Measurements from ENCODE around the gene WDR18. TPM values are rescaled to one million over a fixed set of nuclear protein-coding genes. Genes with fewer than 3 reads are reported as not detected.

The WDR18 gene
- total RNA-seq, 8 experiments from 2014 or later: 23.8 to 64.7 (median 36.2) TPM

- in situ Hi-C loops (cut with MboI; ENCODE audit: low pct_unique_long_range_greater_than_20kb in 2 of 9, low sequenced_read_pairs in 9 of 9, unreplicated experiment in 9 of 9): no loop called here
- no peak for ATAC-seq (replicated peaks in 6 of 8)
- no peak overlapping the region for H3K4me3 ChIP-seq
- 68 to 100% (median 80%) methylated on average over 1 to 13 of the region's 22 CpGs; no CpG with 5 or more reads in 5 of the 10 experiments for WGBS, 10 experiments
- no peak overlapping the region for H3K27ac ChIP-seq
- H3K4me1 ChIP-seq (replicated peaks in 1 of 2): peaks cover 3 to 6% of the 10 kb centered on the region in 2 donors
These were observed 53.5 kb downstream of the WDR18 start for GRCh38 chr19:1037621-1038064.

GRCh38 chr19:1038978-1039645, 55.0 kb downstream of the WDR18 start:
- Histone ChIP-seq H3K4me3 (peak overlapping the region in 3 of 5 donors; percentile 48 to 57 (median 50)), H3K27ac (no peak overlapping the region), H3K4me1 (replicated peaks in 1 of 2) (peaks cover 3 to 6% of the 10 kb centered on the region in 2 donors)
- in situ Hi-C loops (cut with MboI; ENCODE audit: low pct_unique_long_range_greater_than_20kb in 2 of 9, low sequenced_read_pairs in 9 of 9, unreplicated experiment in 9 of 9): no loop called here
- 25 to 53% (median 39%) methylated on average over 2 to 7 of the region's 22 CpGs; no CpG with 5 or more reads in 4 of the 10 experiments for WGBS, 10 experiments
- no peak for ATAC-seq (replicated peaks in 6 of 8)

- ATAC-seq (replicated peaks in 6 of 8): peak; percentile 57 to 95 (median 92)
- 0 to 20% (median 4%) methylated on average over 1 to 15 of the region's 56 CpGs; no CpG with 5 or more reads in 2 of the 10 experiments for WGBS, 10 experiments
- in situ Hi-C loops (cut with MboI; ENCODE audit: low pct_unique_long_range_greater_than_20kb in 2 of 9, low sequenced_read_pairs in 9 of 9, unreplicated experiment in 9 of 9): no loop called here
- peak within 1 kb of the TSS; percentile 43 to 57 (median 48) for H3K4me3 ChIP-seq
- H3K27ac ChIP-seq: no peak within 1 kb of the TSS
- peaks cover 3 to 6% of the 10 kb centered on the region in 2 donors for H3K4me1 ChIP-seq (replicated peaks in 1 of 2)
These were observed 55.7 kb downstream of the WDR18 start, which contains the start of gene ABCA7 for GRCh38 chr19:1039646-1040475. ABCA7 (plus strand) TSS chr19:1040107; CDS start chr19:1041362, 1,255 bp downstream.

GRCh38 chr19:1040476-1041271, 56.5 kb downstream of the WDR18 start:
- in situ Hi-C loops (cut with MboI; ENCODE audit: low pct_unique_long_range_greater_than_20kb in 2 of 9, low sequenced_read_pairs in 9 of 9, unreplicated experiment in 9 of 9): no loop called here
- Histone ChIP-seq H3K4me3 (peak overlapping the region; percentile 43 to 57 (median 48)), H3K27ac (no peak overlapping the region), H3K4me1 (replicated peaks in 1 of 2) (peaks cover 3 to 6% of the 10 kb centered on the region in 2 donors)
- peak; percentile 46 to 72 (median 68) for ATAC-seq (replicated peaks in 6 of 8)
- WGBS, 10 experiments: 0 to 20% (median 2%) methylated on average over 1 to 15 of the region's 27 CpGs; no CpG with 5 or more reads in 3 of the 10 experiments

- in situ Hi-C loops (cut with MboI; ENCODE audit: low pct_unique_long_range_greater_than_20kb in 2 of 9, low sequenced_read_pairs in 9 of 9, unreplicated experiment in 9 of 9): no loop called here
- WGBS, 10 experiments: 0 to 80% (median 66%) methylated on average over 2 to 9 of the region's 26 CpGs; no CpG with 5 or more reads in 6 of the 10 experiments
- Histone ChIP-seq H3K4me1 (replicated peaks in 1 of 2) (peaks cover 3 to 6% of the 10 kb centered on the region in 2 donors), H3K4me3 (peak overlapping the region; percentile 43 to 57 (median 48)), H3K27ac (no peak overlapping the region)
- ATAC-seq (replicated peaks in 6 of 8): peak in 1 of 8 experiments; percentile 5
These were observed 57.2 kb downstream of the WDR18 start for GRCh38 chr19:1041272-1041834.

- no peak overlapping the region for H3K4me3 ChIP-seq
- no peak overlapping the region for H3K27ac ChIP-seq
- peak in 3 of 8 experiments; percentile 1 to 26 (median 9) for ATAC-seq (replicated peaks in 6 of 8)
- 0 to 70% methylated on average over 2 of the region's 43 CpGs; no CpG with 5 or more reads in 8 of the 10 experiments for WGBS, 10 experiments
- in situ Hi-C loops (cut with MboI; ENCODE audit: low pct_unique_long_range_greater_than_20kb in 2 of 9, low sequenced_read_pairs in 9 of 9, unreplicated experiment in 9 of 9): no loop called here
- H3K4me1 ChIP-seq (replicated peaks in 1 of 2): peaks cover 3 to 6% of the 10 kb centered on the region in 2 donors
These were observed 57.9 kb downstream of the WDR18 start for GRCh38 chr19:1041835-1042685.

GRCh38 chr19:1042689-1043511, 58.8 kb downstream of the WDR18 start:
- Histone ChIP-seq H3K4me1 (replicated peaks in 1 of 2) (peaks cover 3 to 6% of the 10 kb centered on the region in 2 donors), H3K27ac (no peak overlapping the region), H3K4me3 (no peak overlapping the region)
- no peak for ATAC-seq (replicated peaks in 6 of 8)
- in situ Hi-C loops (cut with MboI; ENCODE audit: low pct_unique_long_range_greater_than_20kb in 2 of 9, low sequenced_read_pairs in 9 of 9, unreplicated experiment in 9 of 9): no loop called here
- WGBS, 10 experiments: 20 to 80% (median 80%) methylated on average over 1 of the region's 23 CpGs; no CpG with 5 or more reads in 6 of the 10 experiments

Other genes with a start within 250 kb of the WDR18 start
- under 1 TPM; 0.13 to 0.61 (median 0.28) TPM for gene MISP, start 233.2 kb upstream of the WDR18 start, total RNA-seq
- 100 to 1,000 TPM in 4 of 8 experiments, 10 to 100 TPM in 4; 39.0 to 258 (median 109) TPM for gene PTBP1, start 186.9 kb upstream of the WDR18 start, total RNA-seq
- gene PLPPR3, start 162.4 kb upstream of the WDR18 start, total RNA-seq: 10 to 100 TPM in 5 of 8 experiments, under 1 TPM in 3; 0.22 to 68.1 (median 43.3) TPM
- gene AZU1, start 156.5 kb upstream of the WDR18 start, total RNA-seq: 1 to 10 TPM in 1 of 8 experiments, under 1 TPM in 5, not detected in 2; 0.24 to 1.4 (median 0.71) TPM
- 1 to 10 TPM in 1 of 8 experiments, under 1 TPM in 2, not detected in 5; 0.37 to 1.2 (median 0.54) TPM for gene PRTN3, start 143.3 kb upstream of the WDR18 start, total RNA-seq
- under 1 TPM in 1 of 8 experiments, not detected in 7; 0.32 TPM for gene ELANE, start 132.0 kb upstream of the WDR18 start, total RNA-seq
- gene CFD, start 124.7 kb upstream of the WDR18 start, total RNA-seq: 10 to 100 TPM in 1 of 8 experiments, 1 to 10 TPM in 4, under 1 TPM in 3; 0.83 to 72.1 (median 1.6) TPM
- gene MED16, start 91.2 kb upstream of the WDR18 start, total RNA-seq: 10 to 100 TPM; 15.0 to 44.1 (median 26.1) TPM
- gene RNU6-9, start 90.9 kb upstream of the WDR18 start, total RNA-seq: under 1 TPM in 1 of 8 experiments, not detected in 7; under 0.01 TPM
- gene R3HDM4, start 71.1 kb upstream of the WDR18 start, total RNA-seq: 10 to 100 TPM; 25.7 to 35.6 (median 30.1) TPM
- 1 to 10 TPM in 2 of 8 experiments, under 1 TPM in 5, not detected in 1; 0.24 to 2.1 (median 0.64) TPM for gene KISS1R, start 67.0 kb upstream of the WDR18 start, total RNA-seq
- gene ARID3A, start 58.3 kb upstream of the WDR18 start, total RNA-seq: 10 to 100 TPM in 4 of 8 experiments, 1 to 10 TPM in 4; 5.8 to 22.6 (median 10.3) TPM
- gene GRIN3B, start 16.1 kb downstream of the WDR18 start, total RNA-seq: 1 to 10 TPM in 1 of 8 experiments, under 1 TPM in 6, not detected in 1; 0.08 to 1.1 (median 0.28) TPM
- 100 to 1,000 TPM in 2 of 8 experiments, 10 to 100 TPM in 6; 59.4 to 125 (median 87.8) TPM for gene TMEM259, start 36.8 kb downstream of the WDR18 start, total RNA-seq
- under 1 TPM in 1 of 8 experiments, not detected in 7; under 0.01 TPM for gene RNU6-2, start 37.2 kb downstream of the WDR18 start, total RNA-seq
- 100 to 1,000 TPM in 2 of 8 experiments, 10 to 100 TPM in 6; 24.9 to 141 (median 63.0) TPM for gene CNN2, start 42.3 kb downstream of the WDR18 start, total RNA-seq
- 10 to 100 TPM in 4 of 8 experiments, 1 to 10 TPM in 4; 6.5 to 35.6 (median 9.1) TPM for gene ABCA7, start 55.8 kb downstream of the WDR18 start, total RNA-seq
- 10 to 100 TPM in 1 of 8 experiments, 1 to 10 TPM in 7; 2.8 to 13.1 (median 5.7) TPM for gene ARHGAP45, start 82.8 kb downstream of the WDR18 start, total RNA-seq
- 100 to 1,000 TPM in 4 of 8 experiments, 10 to 100 TPM in 4; 73.0 to 233 (median 103) TPM for gene POLR2E, start 111.0 kb downstream of the WDR18 start, total RNA-seq
- gene GPX4, start 119.6 kb downstream of the WDR18 start, total RNA-seq: 100 to 1,000 TPM; 331 to 509 (median 399) TPM
- 10 to 100 TPM in 6 of 8 experiments, 1 to 10 TPM in 2; 5.6 to 54.9 (median 22.5) TPM for gene SBNO2, start 189.9 kb downstream of the WDR18 start, total RNA-seq
- 10 to 100 TPM; 30.1 to 61.1 (median 36.6) TPM for gene STK11, start 221.4 kb downstream of the WDR18 start, total RNA-seq